ENCODE results near the gene MAP3K20.
"Not testable (repeated sequence)": the region's sequence is repeated elsewhere in the genome, so short reads cannot be mapped to it uniquely, and the experiment has no call there.

Gene MAP3K20

DNA sequence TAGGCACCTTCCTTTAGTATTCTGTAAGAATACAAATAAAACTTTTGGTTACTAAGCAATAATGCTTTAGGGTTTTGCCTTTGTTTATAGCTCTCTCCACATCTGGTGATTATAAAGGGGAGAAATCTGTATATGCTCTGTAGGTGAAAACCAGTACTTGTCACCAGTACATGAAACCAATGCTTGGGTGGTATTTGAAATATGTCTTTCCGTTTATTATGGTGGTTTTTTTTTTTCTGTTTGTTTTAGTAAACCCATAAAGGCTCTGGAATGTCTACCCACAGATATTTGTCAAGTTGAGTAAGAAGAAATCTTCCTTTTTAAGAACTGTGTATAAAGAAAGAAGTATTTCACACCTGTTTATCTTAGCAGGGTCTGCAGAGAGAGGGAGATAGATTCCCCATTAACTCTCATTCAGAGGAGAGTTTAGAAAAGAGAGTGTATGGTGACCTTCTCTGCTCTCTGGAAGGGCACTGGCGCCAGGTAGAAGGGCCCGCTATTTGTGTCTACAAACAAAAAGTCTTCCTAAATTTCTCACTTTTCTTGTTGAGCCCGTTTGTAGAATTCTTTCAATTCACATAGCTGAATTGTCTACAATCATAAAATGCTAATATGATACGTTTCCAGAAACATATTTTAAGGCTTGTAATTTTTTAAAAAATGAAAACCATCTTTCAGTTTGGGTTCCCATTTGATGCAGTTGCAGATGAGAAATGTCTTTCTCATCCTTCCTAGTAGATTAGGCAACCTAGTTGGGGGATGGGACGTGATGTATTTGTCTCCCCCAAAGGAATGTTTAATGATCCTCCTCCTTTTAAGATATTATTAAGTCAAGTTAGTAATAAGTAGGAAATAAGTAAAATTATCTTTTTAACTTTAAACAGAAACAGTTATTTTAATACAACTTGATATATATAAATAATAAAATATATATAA, 33.9 kb downstream of the MAP3K20 start:
- no peak overlapping the region for H3K4me3 ChIP-seq (ENCODE audit: low read length)
- TF ChIP-seq ZNF274 (IDR thresholded peaks at IDR 0.05; ENCODE audit: low read depth, low read length) = no peak

DNA sequence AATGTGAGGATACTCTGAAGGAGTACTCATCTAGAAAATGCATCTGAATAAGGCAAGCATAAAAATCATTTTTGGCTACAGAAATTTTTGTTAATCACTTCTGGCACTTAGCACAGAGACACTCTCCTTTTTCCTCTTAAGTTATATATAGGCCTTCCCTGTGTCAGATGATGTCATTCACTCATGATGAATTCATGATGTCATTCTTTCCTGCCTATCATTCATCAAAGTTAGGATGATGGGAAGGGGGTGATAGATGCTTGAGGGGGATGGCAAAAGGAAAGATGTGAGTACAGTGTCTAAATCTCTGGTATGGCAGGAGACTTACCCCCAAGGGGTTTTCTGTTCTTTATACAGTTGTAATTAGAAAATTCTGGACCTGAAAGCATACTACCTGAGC, 42.0 kb downstream of the MAP3K20 start:
- TF ChIP-seq ZNF274 (IDR thresholded peaks at IDR 0.05; ENCODE audit: low read depth, low read length) = no peak
- H3K4me3 ChIP-seq (ENCODE audit: low read length) = no peak overlapping the region

DNA sequence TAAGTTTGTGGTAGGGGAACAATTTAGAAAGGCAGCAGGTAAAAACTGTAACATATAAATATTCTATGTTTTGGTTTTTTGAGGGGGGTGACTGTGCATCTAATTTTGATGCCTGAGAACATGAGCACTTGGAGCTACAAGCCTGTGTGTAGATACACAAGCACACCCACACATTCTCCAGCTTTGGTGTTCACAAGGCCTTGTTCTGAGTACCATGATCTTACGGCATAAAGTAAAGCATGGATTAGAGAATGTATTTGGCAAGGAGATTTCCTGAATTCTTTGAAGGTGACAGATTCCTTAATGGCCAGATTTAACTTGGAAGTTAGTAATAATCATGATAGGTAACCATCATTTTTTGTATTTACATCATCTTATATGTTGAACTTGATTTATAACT, 42.7 kb downstream of the MAP3K20 start:
- TF ChIP-seq ZNF274 (IDR thresholded peaks at IDR 0.05; ENCODE audit: low read depth, low read length) = no peak

DNA sequence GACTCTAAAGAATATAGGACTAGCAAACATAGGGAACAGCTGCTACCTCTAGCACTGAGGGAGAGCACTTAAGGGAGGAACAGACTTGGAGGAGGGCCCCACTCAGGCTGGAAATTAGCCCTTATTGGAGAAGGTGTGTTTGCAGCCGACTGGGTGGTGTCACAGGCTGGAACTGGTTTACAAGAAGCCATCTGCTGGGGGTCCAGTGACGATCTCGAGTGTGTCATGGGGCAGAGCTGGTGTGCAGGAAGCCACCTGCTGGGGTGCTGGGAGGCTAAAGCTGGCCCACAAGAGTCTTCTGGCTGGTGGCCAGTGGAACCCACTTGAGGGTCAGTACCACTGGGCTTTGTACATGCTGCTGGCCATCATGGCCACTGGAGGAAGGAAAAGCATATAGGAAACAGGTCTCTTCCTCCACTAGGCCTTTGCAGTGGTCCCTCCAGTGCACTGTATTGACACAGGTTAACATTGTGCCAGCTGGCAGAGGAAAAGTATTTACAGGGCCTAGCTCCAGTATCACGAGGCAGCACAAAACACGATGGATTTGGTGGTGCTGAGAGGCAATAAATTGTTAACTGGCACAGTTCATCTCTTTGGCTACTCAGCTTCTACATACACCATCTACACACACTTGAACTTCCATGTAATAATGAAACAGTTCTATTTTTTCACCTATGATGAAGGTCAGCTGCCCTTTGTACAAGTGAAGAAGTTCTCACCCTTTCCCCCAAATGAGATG, 43.6 kb downstream of the MAP3K20 start:
- no peak for TF ChIP-seq ZNF274 (IDR thresholded peaks at IDR 0.05; ENCODE audit: low read depth, low read length)
- no peak overlapping the region; the same call in 1 of the 2 replicates for H3K4me3 ChIP-seq (ENCODE audit: low read length)

More for the DNA sequence above, 42.7 kb downstream of the MAP3K20 start:
- H3K4me3 ChIP-seq (ENCODE audit: low read length) = no peak overlapping the region

DNA sequence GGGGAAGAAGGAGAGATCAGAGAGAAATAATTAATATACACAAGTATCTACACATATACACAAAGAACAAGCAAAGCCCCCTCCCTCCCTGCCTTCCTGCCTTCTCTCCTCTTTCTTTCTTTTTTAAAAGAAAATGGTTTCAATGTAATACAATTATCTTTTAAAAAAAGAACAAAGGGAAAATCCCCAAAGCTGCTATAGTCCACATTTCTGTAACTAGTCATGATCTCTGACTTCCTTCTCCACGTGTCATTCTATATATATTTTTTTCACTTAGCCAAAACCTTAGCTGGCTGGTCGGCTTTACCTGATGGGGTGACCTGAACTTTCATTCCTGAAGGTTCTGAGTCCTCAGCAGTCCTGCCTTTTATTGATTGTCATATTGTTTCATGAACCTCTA, 44.3 kb downstream of the MAP3K20 start:
- no peak overlapping the region for H3K4me3 ChIP-seq (ENCODE audit: low read length)
- TF ChIP-seq ZNF274 (IDR thresholded peaks at IDR 0.05; ENCODE audit: low read depth, low read length) = no peak

DNA sequence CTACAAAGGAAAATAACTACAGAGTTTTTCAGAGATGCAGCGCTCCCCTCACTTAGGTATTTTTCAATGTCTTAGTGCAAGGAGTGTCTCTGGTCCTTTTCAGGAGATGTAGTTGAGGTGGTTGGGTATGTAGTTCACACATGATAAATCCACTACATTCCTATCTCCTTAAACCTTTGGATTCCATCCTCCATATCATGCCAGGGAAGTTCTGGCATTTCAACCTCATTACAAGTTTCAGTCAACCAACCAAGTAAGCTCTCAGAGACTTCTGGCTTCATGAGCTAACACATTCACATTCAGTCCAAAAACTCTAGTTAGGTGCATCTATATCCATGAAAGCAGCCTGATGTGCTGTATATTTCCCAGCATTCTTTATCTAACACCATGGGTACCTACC, 47.3 kb downstream of the MAP3K20 start:
- no peak for TF ChIP-seq ZNF274 (IDR thresholded peaks at IDR 0.05; ENCODE audit: low read depth, low read length)
- H3K4me3 ChIP-seq (ENCODE audit: low read length) = no peak overlapping the region

DNA sequence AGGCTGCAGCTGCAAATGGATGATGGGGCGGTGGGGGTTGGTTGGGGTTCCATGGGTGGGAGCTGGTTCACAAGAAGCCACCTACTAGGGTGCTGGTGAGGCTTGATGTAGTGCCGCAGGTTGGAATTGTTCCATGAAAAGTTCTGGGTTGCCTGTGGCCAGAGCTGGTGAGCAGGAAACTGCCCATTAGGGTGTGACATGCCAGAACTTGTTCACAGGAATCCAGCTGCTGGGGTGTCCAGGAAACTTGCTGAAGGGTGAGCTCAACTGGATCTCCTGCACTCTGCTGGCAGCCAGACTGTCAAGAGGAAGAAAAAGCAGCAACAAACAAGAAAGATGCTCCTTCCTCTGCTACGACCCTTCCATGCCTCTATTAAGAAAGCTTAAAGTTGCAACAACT, 48.8 kb downstream of the MAP3K20 start:
- no peak overlapping the region for H3K4me3 ChIP-seq (ENCODE audit: low read length)
- no peak for TF ChIP-seq ZNF274 (IDR thresholded peaks at IDR 0.05; ENCODE audit: low read depth, low read length)

DNA sequence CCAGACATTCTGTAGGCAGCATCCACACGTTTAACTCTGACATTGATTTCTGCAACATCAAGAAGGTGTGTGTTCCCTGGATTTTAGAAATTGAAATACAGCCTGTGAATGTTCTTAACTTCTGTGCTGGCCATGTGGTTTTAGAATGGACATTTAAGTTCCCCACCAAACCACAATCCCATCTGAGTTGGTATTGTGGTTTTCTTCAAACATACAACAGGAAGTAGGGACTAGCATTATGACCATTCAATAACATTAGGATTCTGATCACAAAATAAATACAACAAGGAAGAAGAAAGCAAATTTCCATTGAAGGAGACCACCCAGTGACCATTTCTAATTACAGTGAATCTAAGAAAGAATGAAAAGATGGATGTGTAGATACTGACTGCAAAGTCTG, 51.2 kb downstream of the MAP3K20 start:
- H3K4me3 ChIP-seq (ENCODE audit: low read length) = no peak overlapping the region
- no peak for TF ChIP-seq ZNF274 (IDR thresholded peaks at IDR 0.05; ENCODE audit: low read depth, low read length)

DNA sequence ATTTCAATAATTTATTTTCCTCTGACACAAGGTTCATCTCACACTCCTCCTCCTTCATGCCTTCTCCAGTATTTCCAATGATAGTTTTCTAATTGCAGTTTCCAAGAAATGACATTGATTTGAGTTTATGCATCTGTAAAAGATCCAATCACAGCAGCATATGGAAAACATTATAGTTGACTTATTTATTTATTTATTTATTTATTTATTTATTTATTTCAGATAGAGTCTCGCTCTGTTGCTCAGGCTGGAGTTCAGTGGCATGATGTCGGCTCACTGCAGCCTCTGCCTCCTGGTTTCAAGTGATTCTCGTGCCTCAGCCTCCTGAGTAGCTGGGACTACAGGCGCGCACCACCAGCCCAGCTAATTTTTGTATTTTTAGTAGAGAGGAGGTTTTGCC, 52.5 kb downstream of the MAP3K20 start:
- not testable (repeated sequence) for H3K4me3 ChIP-seq (ENCODE audit: low read length)

DNA sequence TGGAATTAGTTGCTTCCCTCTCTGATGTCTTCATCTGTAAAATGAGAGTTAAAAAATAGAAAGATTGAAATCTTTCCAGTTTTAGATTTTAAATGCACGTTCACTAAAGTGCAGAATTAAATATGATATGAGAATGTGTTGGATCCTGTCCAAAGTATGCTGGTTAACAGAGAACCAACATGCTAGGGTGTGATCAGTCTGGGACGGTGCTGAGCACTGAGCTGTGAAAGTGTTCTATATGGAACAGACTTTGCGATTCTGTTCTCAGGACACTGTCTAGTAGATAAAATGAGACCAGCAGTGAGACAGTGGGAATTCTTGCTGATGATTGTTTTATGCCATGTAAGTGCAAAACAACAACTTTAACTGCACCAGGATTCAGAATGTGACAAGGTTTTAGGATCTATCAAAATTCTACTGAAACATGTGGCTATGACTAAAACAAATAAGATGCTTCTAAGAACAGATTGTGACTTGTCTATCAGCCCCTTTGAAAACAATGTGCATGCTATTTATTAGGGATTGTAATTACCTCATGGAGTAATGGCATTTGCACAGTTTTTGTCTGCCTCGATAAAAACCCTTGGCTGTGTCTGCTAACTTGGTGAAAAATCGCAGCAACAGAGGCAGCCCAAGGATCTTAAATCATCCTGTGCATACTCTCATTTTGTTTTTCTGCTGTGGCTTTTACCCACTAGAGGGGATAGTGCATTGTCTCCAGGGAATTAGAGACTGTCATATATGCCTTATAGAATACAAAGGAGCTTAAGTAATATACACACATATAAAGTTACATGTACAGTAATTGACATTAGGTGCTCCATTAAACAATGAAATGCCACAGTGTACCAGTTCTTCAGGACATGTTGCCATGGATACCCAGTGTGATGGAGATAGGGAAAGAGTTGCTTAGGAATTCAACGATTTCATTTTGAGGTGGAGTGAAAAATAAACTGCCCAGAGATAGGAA, 55.1 kb downstream of the MAP3K20 start:
- no peak overlapping the region for H3K4me3 ChIP-seq (ENCODE audit: low read length)
- no peak for TF ChIP-seq ZNF274 (IDR thresholded peaks at IDR 0.05; ENCODE audit: low read depth, low read length)

DNA sequence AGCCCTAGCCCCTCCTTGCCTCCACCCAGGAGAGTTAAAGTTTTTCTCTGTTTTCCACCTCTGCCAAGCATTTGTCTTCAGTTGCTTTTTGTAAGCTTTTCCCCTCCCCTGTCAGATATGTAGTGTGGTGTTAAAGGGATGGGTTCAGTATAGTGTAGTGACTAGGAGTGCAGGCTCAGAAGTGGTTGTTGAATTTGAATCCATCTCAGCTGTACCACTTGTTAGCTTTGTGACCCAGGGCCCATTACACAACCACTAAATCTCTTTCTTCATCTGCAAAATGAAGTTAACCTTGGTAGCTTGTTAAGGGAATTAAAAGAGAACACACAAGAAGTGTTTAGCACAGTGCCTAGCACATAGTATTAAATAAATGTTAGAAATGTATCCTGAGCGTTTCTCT, 56.9 kb downstream of the MAP3K20 start:
- no peak for TF ChIP-seq ZNF274 (IDR thresholded peaks at IDR 0.05; ENCODE audit: low read depth, low read length)
- no peak overlapping the region for H3K4me3 ChIP-seq (ENCODE audit: low read length)

DNA sequence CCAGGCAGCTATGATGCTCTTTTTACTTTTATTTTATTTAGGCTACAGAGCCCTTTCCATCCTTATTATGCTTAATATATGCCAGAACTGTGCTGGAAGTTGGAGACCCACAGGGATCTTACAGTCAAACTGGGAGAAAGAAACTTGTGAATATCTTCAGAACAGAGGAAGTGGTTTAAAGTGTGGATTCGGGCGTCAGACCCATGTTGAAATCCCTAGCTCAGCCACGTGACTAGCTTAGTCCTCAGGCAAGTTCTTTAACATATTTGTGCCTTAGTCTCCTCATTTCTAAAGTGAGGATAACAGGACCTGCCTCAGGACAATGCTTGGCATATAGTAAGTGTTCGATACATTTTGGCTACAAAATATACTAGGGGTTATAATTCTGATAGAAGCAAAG, 59.1 kb downstream of the MAP3K20 start:
- no peak overlapping the region for H3K4me3 ChIP-seq (ENCODE audit: low read length)
- no peak for TF ChIP-seq ZNF274 (IDR thresholded peaks at IDR 0.05; ENCODE audit: low read depth, low read length)

DNA sequence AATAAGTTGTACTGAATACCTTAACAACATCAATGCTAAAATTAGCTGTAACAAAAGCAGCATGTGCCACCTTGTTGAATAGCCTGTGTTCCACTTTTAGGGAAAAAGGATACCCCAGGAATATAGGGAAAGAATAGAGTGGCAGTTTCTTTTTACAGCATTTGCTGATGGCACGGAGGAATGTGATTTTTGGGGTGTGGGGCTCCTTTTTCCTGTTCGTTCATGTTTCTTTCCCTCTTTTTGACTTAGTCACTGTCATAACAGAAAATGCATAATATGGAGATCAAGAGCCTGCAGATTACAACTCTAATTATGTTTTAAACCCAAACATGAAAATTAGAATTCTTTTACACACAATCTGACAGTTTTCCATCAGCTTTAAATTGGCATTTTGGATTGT, 60.4 kb downstream of the MAP3K20 start:
- no peak for TF ChIP-seq ZNF274 (IDR thresholded peaks at IDR 0.05; ENCODE audit: low read depth, low read length)
- no peak overlapping the region for H3K4me3 ChIP-seq (ENCODE audit: low read length)

DNA sequence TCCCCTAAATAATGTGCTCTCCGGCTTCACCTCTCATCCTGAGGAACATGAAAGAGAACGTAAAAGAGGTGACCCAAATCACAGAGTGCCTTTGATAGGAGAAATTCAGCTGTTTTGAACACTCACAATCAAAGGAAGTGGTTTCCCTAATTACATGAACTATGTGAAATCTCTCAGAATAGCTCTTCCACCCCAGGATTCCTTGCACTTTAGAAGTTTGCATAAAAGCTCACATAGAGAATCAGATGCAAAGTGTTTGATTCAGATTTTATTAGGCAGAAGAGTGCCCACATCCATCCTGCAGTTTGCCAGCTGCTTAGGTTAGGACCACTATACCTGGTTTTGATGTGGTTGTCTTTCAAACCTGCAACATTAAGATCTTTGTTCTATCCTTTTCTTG, 61.0 kb downstream of the MAP3K20 start:
- no peak overlapping the region for H3K4me3 ChIP-seq (ENCODE audit: low read length)

More for the DNA sequence above, 61.0 kb downstream of the MAP3K20 start:
- TF ChIP-seq ZNF274 (IDR thresholded peaks at IDR 0.05; ENCODE audit: low read depth, low read length) = no peak
